GM18907 (cell line): ENCODE data around the gene CHCHD1.
"Not testable (repeated sequence)": the region's sequence is repeated elsewhere in the genome, so short reads cannot be mapped to it uniquely, and the experiment has no call there.

Source experiments
- ATAC-seq: cut with Tn5 transposase; IDR thresholded peaks from one replicate; pipeline ENCODE4 v1.9.1; 2021; ENCODE audit warnings: mild to moderate bottlenecking, moderate library complexity; ENCODE audit not compliant: unreplicated experiment

Gene CHCHD1

GRCh38 chr10:73781879-73782748 lies at the start of gene CHCHD1:
Gene CHCHD1, plus strand, starts transcription at chr10:73782048. Its CDS starts 28 bp downstream, at chr10:73782076.
- ATAC-seq, result peak; percentile 61

- no peak for ATAC-seq
Observed at GRCh38 chr10:73732426-73732825, 49.4 kb upstream of the CHCHD1 start.

GRCh38 chr10:73732931-73733623 lies 48.8 kb upstream of the CHCHD1 start:
- no peak for ATAC-seq

- ATAC-seq, result no peak
Observed at GRCh38 chr10:73734028-73734720, 47.7 kb upstream of the CHCHD1 start.

GRCh38 chr10:73734796-73735305 lies 47.0 kb upstream of the CHCHD1 start:
- no peak for ATAC-seq

- not testable (repeated sequence) for ATAC-seq
Observed at GRCh38 chr10:73740501-73741254, 41.2 kb upstream of the CHCHD1 start.

- ATAC-seq, result no peak
Observed at GRCh38 chr10:73742454-73742734, 39.5 kb upstream of the CHCHD1 start.

- ATAC-seq, result no peak
Observed at GRCh38 chr10:73743327-73743904, 38.4 kb upstream of the CHCHD1 start.

GRCh38 chr10:73743905-73744663 lies 37.8 kb upstream of the CHCHD1 start, which contains the start of gene SEC24C:
Gene SEC24C, plus strand, starts transcription at chr10:73744372. Its CDS starts 2,461 bp downstream, at chr10:73746833.
- peak; percentile 90 for ATAC-seq

GRCh38 chr10:73744664-73744975 lies 37.2 kb upstream of the CHCHD1 start:
- ATAC-seq, result peak; percentile 35

- ATAC-seq, result no peak
Observed at GRCh38 chr10:73746721-73747120, 35.1 kb upstream of the CHCHD1 start.

- no peak for ATAC-seq
Observed at GRCh38 chr10:73750819-73751218, 31.0 kb upstream of the CHCHD1 start.

- no peak for ATAC-seq
Observed at GRCh38 chr10:73756183-73756582, 25.7 kb upstream of the CHCHD1 start.

GRCh38 chr10:73758704-73759511 lies 22.9 kb upstream of the CHCHD1 start:
- no peak for ATAC-seq

GRCh38 chr10:73759512-73760115 lies 22.2 kb upstream of the CHCHD1 start:
- ATAC-seq, result no peak

GRCh38 chr10:73761781-73762180 lies 20.1 kb upstream of the CHCHD1 start:
- no peak for ATAC-seq

GRCh38 chr10:73762915-73763314 lies 18.9 kb upstream of the CHCHD1 start:
- no peak for ATAC-seq

- ATAC-seq, result no peak
Observed at GRCh38 chr10:73763343-73763742, 18.5 kb upstream of the CHCHD1 start.
